Inflammatory macrophage treated with lipopolysaccharide for 4 hours (primary cell): ENCODE data around the gene MDN1.
"Not testable (repeated sequence)": the region's sequence is repeated elsewhere in the genome, so short reads cannot be mapped to it uniquely, and the experiment has no call there.

Experiments used
- DNase-seq: peaks from one replicate; pipeline ENCODE4 v3.0.0-alpha.2; 2020

Gene MDN1, protein sequence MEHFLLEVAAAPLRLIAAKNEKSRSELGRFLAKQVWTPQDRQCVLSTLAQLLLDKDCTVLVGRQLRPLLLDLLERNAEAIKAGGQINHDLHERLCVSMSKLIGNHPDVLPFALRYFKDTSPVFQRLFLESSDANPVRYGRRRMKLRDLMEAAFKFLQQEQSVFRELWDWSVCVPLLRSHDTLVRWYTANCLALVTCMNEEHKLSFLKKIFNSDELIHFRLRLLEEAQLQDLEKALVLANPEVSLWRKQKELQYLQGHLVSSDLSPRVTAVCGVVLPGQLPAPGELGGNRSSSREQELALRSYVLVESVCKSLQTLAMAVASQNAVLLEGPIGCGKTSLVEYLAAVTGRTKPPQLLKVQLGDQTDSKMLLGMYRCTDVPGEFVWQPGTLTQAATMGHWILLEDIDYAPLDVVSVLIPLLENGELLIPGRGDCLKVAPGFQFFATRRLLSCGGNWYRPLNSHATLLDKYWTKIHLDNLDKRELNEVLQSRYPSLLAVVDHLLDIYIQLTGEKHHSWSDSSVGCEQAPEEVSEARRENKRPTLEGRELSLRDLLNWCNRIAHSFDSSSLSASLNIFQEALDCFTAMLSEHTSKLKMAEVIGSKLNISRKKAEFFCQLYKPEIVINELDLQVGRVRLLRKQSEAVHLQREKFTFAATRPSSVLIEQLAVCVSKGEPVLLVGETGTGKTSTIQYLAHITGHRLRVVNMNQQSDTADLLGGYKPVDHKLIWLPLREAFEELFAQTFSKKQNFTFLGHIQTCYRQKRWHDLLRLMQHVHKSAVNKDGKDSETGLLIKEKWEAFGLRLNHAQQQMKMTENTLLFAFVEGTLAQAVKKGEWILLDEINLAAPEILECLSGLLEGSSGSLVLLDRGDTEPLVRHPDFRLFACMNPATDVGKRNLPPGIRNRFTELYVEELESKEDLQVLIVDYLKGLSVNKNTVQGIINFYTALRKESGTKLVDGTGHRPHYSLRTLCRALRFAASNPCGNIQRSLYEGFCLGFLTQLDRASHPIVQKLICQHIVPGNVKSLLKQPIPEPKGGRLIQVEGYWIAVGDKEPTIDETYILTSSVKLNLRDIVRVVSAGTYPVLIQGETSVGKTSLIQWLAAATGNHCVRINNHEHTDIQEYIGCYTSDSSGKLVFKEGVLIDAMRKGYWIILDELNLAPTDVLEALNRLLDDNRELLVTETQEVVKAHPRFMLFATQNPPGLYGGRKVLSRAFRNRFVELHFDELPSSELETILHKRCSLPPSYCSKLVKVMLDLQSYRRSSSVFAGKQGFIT (N-terminal part only)

DNA sequence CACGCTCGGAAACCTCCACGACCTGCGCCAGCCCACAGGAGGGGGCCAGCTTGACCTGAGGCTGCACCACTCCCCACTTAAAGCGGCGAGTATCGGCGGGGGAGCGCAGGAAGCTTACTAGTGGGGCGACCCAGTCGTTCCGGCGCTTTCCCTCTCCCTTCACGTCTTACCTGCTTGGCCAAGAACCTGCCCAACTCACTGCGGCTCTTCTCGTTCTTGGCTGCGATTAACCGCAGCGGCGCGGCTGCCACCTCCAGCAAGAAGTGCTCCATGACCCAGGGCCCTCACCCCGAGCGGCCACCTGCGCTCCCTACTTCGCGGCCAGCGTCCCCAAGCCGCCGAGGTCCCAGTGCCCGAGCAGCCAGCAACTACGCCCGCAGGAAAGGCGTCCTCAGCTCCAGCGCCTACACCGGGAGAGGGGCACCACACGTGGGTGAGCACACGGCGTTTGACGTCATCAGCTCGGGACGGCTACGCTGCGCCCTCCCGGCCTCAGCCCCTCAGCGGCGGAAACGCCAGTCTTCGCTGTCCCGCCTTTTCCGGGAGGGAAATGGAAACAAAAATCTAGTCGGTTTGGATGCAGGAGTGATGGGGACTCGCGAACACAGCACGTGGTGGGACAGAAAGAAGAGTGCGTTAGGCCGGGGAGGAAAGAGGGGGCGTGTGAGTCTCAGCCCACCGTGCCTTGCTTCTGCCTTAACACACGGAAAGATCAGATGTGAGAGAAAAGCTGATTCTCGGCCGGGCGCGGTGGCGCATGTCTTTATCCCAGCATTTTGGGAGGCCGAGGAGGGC lies at the start of gene MDN1:
Gene MDN1 (minus strand): TSS at position 459 of the 795 bp plus-strand sequence. CDS start 187 bp downstream, at position 272.
- DNase-seq, result peak; percentile 98

DNA sequence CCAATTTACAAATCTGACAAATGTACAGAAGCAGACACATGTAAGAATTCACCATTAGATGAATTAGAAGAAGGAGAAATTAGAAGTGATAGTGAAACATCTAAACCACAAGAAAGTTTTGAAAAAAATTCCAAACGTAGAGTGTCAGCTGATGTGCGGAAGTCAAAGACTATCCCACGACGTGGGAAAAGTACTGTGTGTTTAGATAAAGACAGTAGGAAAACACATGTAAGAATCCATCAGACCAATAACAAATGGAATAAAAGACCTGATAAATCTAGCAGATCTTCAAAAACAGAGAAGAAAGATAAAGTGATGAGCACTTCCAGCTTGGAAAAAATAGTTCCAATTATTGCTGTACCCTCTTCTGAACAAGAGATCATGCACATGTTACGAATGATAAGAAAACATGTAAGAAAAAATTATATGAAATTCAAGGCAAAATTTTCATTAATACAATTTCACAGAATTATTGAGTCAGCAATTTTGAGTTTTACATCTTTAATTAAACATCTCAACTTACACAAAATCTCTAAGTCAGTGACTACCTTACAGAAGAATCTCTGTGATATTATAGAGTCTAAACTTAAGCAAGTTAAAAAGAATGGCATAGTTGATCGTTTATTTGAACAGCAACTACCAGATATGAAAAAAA lies 46.6 kb upstream of the MDN1 start:
- DNase-seq, result no peak

DNA sequence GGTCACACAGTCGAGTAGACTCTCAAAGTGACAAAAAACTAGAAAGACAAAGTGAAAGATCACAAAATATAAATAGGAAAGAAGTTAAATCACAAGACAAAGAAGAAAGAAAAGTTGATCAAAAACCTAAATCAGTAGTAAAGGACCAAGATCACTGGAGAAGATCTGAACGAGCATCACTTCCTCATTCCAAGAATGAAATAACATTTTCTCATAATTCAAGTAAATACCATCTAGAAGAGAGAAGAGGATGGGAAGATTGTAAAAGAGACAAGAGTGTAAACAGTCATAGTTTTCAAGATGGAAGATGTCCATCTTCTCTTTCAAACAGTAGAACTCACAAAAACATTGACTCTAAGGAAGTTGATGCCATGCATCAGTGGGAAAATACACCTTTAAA lies 43.1 kb upstream of the MDN1 start:
- no peak for DNase-seq

DNA sequence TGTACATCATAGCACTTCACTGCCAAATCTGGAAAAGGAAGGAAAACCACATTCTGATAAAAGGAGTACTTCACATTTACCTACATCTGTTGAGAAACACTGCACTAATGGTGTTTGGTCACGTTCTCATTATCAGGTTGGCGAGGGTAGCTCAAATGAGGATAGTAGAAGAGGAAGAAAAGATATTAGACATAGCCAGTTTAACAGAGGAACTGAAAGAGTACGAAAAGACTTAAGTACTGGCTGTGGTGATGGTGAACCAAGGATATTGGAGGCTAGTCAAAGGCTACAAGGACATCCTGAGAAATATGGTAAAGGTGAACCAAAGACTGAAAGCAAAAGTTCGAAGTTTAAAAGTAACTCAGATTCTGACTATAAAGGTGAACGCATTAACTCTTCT lies 42.7 kb upstream of the MDN1 start:
- DNase-seq, result no peak

DNA sequence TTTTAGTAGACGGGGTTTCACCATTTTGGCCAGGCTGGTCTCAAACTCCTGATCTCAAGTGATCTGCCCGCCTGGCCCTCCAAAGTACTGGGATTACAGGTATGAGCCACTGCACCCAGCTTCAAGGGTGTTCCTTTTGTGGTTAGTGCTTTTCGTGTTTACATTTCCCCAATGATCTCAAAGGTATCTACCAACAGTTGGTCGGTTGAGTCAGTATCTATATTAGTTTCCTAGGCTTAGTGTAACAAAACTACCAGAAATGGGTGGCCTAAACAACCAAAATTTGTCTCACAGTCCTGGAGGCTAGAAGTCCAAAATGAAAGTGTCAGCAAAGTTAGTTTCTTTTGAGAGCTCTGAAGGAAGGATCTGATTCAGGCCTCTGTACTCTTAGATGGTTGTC lies 40.1 kb upstream of the MDN1 start:
- DNase-seq, result no peak

DNA sequence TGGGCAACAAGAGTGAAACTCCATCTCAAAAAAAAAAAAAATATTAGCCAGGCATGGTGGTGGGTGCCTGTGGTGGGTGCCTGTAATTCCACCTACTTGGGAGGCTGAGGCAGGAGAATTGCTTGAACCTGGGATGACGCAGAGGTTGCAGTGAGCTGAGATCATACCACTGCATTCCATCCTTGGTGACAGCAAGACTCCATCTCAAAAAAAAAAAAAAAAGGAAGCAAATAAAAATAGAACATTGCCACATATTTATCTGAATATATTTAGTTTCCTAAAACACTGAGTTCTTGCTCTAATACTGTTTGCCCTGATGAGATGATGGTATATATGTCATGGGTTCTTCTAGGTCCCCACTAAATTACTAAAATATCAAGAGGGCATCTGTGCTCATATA lies 38.4 kb upstream of the MDN1 start:
- peak; percentile 43 for DNase-seq

DNA sequence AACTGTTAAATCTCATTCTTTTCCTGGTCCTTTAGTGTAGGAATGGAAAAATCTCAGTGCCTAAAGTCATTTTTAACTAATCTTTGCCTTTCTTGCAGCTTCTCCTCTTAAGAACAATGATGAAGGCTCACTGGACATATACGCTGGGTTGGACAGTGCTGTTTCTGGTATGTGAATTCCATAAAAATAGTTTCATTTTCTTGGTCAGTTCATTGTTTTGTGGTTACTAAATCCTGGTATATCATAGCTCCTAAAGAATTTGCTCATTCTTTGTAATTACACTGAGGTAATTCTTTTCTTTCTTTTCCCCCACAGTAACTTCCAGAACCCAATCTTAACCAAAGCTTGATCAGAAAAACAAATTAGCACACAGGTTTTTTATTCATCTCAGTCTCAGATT lies 33.5 kb upstream of the MDN1 start:
- DNase-seq, result no peak

DNA sequence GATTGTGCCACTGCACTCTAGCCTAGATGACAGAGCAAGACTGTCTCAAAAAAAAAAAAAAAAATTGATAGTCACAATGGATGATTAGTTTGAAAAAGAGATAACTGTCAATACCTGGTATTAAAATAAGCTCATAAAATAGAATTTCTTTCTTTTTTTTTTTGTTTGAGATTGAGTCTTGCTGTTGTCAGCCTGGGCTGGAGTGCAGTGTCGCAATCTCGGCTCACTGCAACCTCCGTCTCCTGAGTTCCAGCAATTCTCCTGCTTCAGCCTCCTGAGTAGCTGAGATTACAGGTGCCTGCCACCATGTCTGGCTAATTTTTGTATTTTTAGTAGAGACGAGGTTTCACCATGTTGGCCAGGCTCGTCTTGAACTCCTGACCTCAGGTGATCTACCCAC lies 27.9 kb upstream of the MDN1 start:
- not testable (repeated sequence) for DNase-seq

DNA sequence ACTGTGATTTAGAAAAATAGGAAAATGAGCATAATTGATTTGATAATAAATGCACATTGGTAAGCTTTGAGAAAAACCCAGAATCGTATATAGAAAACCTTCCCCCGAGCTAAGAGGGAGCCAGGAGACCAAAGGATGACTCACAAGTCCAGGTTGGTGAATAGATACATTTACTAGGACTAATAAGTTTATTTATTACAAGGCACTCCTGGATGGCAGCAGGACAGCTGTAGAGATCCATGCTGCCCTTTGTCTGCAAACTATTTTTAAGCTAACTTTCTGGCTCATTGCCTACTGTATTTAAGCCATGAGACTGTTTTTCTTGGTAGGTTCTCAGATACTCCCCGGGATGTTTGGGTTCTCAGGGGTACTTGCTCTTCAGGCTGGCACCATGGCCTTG lies 23.5 kb upstream of the MDN1 start:
- DNase-seq, result no peak

DNA sequence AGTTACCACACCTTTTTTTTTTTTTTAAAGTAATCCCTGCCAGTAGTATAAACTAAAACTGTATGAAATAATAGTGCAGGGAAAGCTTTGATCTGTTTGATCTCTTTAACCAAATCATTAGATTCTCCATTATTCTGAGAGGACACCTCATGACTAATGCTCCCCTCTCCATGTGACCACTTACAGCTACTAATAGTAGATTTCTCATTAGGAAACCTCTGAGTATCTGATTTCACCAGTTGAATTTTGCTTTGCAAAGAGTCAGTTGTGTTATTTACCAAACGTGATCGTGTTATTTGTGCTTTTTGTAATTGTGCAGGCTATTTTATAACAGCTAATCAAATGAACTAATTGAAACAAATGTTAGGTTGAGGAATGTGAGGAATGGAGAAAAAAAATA lies 22.6 kb upstream of the MDN1 start:
- DNase-seq, result no peak

DNA sequence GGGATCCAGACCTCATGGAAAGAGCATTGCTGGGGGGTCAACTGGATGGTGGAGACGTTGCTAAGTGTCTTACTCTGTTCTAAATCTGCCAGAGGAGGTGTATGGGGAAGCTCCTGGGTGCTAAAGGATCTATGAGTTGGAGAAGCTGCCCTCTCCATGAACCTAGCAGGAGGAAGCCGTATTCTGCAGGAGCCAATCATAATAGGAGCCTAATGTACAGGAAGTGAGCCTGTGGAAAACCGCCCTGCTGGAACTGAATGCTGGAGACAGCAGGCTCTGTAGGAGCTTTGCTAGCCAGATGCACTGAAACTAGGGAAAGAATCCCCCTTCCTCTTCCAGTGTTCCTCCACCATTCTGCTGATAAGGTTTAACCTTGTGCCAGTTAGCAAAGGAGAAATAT lies 20.9 kb upstream of the MDN1 start:
- peak; percentile 56 for DNase-seq

DNA sequence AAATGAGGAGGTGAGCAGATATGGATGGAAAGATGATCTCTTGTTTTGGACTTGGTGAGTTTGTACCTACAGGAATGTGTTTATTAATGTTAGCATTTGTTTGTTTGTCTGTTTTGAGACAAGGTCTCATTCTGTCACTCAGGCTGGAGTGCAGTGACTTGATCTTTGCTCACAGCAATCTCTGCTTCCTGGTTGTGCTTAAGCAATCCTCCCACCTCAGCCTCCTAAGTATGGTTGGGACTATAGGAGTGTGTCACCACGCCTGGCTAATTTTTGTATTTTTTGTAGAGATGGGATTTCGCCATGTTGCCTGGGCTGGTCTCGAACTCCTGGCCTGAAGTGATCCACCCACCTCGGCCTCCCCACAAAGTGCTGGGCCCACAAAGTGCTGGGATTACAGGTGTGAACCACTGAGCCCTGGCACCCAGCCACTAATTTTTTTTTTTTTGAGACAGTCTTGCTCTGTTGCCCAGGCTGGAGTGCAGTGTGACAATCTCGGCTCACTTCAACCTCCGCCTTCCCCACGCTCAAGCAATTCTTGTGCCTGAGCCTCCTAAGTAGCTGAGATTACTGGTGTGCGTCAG lies 17.1 kb upstream of the MDN1 start:
- DNase-seq, result peak; percentile 64

DNA sequence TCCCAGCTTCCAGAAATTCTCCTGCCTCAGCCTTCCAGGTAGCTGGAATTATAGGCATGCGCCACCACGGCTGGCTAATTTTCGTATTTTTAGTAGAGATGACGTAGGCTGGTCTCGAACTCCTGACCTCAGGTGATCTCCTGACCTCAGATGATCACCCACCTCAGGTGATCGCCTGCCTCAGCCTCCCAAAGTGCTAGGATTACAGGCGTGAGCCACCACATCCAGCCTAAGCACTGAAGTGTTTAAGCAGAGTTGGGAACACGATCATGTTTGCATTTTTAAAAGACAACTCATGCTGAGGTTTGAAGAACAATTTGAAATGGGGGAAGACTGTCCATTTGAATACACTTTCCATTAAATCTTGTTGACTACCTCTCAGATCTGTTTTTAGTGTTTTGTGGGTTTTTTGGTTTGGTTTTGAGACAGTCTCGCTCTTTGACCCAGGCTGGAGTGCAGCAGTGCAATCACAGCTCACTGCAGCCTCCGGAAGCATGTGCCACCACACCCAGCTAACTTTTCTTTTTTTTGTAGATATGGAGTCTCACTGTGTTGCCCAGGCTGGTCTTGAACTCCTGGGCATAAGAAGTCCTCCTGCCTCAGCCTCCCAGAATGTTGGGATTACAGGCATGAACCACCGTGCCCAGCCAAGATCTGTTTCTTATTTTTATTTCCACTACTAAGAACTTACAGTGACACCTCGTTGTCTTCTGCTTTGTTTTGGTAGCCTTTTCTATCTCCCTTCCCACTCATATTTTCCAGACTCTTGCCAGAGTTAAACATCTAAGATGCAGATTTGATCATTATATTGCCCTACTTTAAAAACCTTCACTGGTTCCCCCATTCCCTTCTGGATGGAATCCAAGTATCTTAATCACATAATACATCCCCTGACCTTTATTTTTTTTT lies 15.5 kb upstream of the MDN1 start:
- DNase-seq, result no peak

DNA sequence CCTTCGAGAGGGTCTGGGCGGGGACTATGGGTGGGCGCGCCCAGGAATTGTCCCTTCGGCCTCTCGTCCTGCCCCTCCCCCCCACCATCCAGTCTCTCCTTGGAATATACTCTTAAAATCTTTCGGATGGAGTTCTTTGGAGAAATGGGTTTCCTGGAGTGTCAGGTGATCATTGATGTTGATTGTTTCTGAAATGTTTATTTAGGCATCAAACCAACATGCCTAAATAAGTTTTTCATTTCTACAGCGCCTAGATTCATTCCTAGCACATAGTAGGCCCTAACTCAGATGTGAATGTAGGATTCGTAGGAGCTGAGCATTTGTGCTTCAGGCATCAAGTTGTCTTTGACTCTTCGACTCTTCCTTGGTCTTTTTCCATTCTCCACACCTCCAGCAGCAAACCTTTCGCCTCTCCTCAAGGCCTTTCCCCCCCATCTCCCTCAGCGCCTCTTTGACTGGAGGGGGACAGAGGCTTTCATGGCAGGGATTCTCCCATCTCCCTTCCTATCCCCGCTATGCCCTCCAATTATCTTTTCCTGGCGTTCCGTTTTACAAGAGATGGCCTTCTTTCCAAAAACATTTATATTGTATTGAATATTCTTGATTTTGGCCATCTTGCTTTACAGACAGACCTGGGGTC lies 10.7 kb upstream of the MDN1 start:
- no peak for DNase-seq

DNA sequence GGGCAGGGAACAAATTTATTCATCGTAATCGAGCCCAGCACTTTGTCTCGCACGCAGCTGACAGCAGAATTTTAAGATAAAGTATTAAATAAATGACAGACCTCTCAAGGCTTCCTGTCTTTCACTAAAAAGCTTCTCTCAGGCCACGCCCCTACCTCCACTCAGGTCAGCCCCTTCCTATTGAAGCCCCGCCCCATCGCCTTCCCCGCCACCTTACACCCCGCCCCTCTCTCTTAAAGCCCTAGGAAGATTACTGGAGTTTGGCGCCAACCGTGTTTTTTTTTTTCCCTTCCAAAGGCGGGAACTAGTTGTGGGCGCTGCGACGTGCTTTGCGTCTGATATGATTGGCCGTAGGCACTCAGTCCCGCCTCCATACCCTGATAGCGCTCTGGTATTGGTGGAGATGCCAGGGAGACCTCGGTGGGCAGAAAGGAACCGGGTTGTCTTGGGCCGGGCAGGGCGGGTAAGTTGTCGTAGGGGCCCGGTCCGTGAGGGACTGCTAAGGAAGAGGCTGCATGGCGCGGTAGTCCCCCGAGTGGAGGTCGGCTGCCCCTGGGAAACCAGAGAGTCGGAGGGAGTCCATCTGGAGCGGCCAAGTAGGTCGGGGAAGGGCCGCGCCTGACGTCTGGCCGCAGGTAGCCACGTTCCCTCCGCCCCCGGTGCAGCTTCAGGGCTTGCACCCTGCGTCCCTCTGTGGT lies 10.0 kb upstream of the MDN1 start, which contains the start of gene CASP8AP2:
Gene CASP8AP2 (plus strand): TSS at position 409 of the 698 bp plus-strand sequence.
- peak; percentile 99 for DNase-seq

DNA sequence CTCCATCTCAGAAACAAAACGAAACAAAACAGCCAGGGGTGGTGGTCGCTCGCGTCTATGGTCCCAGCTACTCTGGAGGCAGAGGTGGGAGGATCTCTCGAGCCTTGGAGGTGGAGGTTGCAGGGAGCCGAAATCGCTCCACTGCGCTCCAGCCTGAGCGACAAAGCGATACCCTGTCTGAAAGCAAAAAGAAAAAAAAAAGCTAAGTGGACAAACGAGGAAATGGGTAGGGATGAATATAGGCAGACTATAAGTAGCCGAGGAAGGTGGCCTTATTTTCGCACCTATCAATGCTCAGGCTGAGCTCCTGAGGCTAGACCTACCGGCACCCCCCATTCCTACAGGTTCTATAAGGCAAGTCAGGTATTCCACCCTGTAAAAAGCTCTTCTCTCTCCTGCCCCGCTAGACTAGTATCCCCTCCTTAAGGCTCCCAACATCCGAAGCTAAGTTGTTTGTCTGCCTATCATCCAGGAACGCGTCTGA lies 9.4 kb upstream of the MDN1 start:
- DNase-seq, result peak; percentile 38

DNA sequence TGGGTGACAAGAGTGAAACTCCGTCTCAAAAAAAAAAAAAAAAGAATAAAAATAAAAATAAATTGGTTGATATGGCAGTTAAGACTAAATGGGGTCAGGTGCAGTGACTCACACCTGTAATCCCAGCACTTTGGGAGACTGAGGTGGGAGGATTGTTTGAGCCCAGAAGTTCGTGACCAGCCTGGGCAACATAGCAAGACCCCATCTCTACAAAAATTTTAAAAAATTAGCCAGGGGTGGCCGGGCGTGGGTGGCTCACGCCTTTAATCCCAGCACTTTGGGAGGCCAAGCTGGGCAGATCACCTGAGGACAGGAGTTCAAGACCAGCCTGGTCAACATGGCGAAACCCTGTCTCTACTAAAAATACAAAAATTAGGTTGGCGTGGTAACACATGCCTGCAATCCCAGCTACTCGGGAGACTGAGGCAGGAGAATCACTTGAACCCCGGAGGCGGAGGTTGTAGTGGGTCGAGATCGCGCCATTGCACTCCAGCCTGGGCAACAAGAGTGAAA lies 8.9 kb upstream of the MDN1 start:
- DNase-seq, result not testable (repeated sequence)

DNA sequence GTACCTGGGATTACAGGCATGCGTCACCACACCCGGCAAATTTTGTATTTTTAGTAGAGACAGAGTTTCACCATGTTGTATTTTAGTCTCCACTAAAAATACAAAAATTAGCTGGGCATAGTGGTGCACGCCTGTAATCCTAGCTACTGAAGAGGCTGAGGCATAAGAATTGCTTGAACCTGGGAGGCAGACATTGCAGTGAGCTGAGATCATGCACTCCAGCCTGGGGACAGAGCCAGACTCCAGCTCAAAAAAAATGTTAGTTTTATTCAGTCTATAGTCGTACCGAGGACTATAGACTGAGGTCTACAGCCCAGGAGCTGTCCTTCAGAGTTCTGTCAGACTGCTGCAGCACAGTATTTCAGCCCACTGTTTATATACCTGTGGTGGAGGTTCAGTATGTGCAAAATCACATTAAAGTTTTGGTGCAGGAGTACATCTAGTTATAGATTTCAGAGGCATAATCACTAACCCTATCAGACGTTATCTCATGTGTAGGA lies 6.5 kb upstream of the MDN1 start:
- DNase-seq, result no peak
